Upper lobe of left lung (tissue), 6 donors: ENCODE data around the gene TLN1. TPM values are rescaled to one million over a fixed set of nuclear protein-coding genes. Genes with fewer than 3 reads are reported as not detected.

Experiments used
- ATAC-seq, 2 donors: fragments of 200-7000 bp; cut with Tn5 transposase; one replicate each; pipeline ENCODE4 v1.9.1; 2022; ENCODE audit warnings: mild to moderate bottlenecking in 2 of 2, moderate library complexity in 2 of 2; ENCODE audit not compliant: low FRiP score in 2 of 2
- DNase-seq, 2 donors: peaks; one replicate each; pipeline ENCODE4 v3.0.0-alpha.2; 2019 to 2020
- H3K27ac ChIP-seq, 4 donors: fragments of 200-600 bp; sonication (generic); one replicate each; pipeline ENCODE4 v1.5.1; 2016 to 2019
- H3K27me3 ChIP-seq, 4 donors: fragments of 200-600 bp; sonication (generic); one replicate each; pipeline ENCODE4 v1.5.1; 2017 to 2019
- H3K36me3 ChIP-seq, 4 donors: fragments of 200-600 bp; sonication (generic); one replicate each; pipeline ENCODE4 v1.5.1; 2016 to 2019
- H3K4me1 ChIP-seq, 4 donors: fragments of 200-600 bp; sonication (generic); one replicate each; pipeline ENCODE4 v1.5.1; 2018 to 2019
- H3K4me3 ChIP-seq, 4 donors: fragments of 200-600 bp; sonication (generic); one replicate each; pipeline ENCODE4 v1.5.1; 2017 to 2019; ENCODE audit warnings: mild to moderate bottlenecking in 2 of 4, moderate library complexity in 1 of 4
- H3K9me3 ChIP-seq, 4 donors: fragments of 200-600 bp; sonication (generic); one replicate each; pipeline ENCODE4 v1.5.1; 2018 to 2019
- CTCF ChIP-seq, 6 experiments: fragments of 450-650 bp in 4 of 6; fragments of 200-600 bp in 2 of 6; sonication (generic) in 2 of 6; IDR thresholded peaks; one replicate each; pipeline ENCODE4 v1.5.1; 2016 to 2019; ENCODE audit warnings: antibody characterized with exemption in 6 of 6
- EP300 ChIP-seq, 4 donors: sonication (generic); formaldehyde crosslinking; IDR thresholded peaks; one replicate each; pipeline ENCODE4 v1.5.1; 2017; ENCODE audit warnings: antibody characterized with exemption in 4 of 4, control low read depth in 2 of 4
- POLR2A ChIP-seq, 4 donors: fragments of 450-650 bp; IDR thresholded peaks; one replicate each; pipeline ENCODE4 v1.5.1; 2016 to 2017; ENCODE audit warnings: antibody characterized with exemption in 4 of 4, mild to moderate bottlenecking in 2 of 4
- POLR2AphosphoS5 ChIP-seq, 2 donors: sonication (generic); formaldehyde crosslinking; IDR thresholded peaks; one replicate each; pipeline ENCODE4 v1.5.1; 2017; ENCODE audit warnings: antibody characterized with exemption in 2 of 2
- WGBS, 2 donors: methylation state at CpG; one replicate each; pipeline ENCODE4 v1.1.5; 2017 to 2018; 5-methylcytosine and 5-hydroxymethylcytosine counted together
- total RNA-seq, 6 donors: library from RNA; depleted of rRNA in 4 of 6; stranded (reverse); fragments of >200 nt in 4 of 6; gene quantifications; one replicate each; pipeline versions ENCODE4 v1.1.0 to v1.2.1, GENCODE V29; 2016 to 2021
- donor health status: DM: no; HTN: no; CAD: no; lungs with moderate emphysema.
- donor health status: DM: no; HTN: yes; CAD: no; lungs with severe emphysema.

Gene TLN1
- total RNA-seq, 6 donors from 2014 or later = 237 to 557 (median 325) TPM

DNA sequence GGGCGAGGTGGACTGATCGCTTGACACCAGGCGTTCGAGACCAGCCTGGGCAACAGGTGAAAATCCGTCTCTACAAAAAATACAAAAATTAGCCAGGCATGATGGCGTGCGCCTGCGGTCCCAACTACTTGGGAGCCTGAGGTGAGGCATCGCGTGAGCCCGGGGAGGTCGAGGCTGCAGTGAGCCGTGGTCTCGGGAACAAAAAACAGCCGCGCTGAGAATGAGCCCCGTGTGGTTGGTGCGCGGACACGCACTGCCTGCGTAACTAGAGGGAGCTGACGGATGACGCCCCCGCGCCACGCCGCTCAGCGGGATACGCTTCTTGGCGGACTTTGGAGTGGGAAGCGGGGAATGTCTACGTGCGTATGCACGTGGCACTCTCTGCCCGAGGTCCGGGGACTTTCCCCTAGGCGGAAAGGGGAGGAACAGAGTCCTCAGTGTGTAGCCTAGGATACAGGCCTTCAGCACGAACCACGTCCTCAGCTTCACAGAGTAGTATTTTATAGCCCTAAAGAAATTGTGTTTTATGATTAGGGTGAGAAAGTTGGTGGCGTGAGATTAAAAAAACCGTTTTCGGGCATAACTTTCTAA is 74.4 kb downstream of the TLN1 start, which contains the start of gene RMRP:
Gene RMRP, minus strand, starts transcription at position 474 of the 591 bp plus-strand sequence.
- 0 to 2% methylated on average over 38 to 42 of the region's 42 CpGs for WGBS, 2 donors
- peak within 1 kb of the TSS; percentile 97 to 99 (median 98) for H3K27ac ChIP-seq
- DNase-seq (peak; percentile 97 to 98), ATAC-seq (peak; percentile 97 to 98)
- no peaks in the 10 kb centered on the region for H3K27me3 ChIP-seq
- H3K36me3 ChIP-seq = peaks cover 0 to 26% (median 12%) of the 10 kb centered on the region in 4 donors
- H3K9me3 ChIP-seq = no peaks in the 10 kb centered on the region
- peaks cover 20 to 55% (median 34%) of the 10 kb centered on the region in 4 donors for H3K4me1 ChIP-seq
- peak in 2 of 4 donors; percentile 55 to 94 for TF ChIP-seq EP300 (IDR thresholded peaks at IDR 0.05)
- peak; percentile 93 to 95 for TF ChIP-seq POLR2AphosphoS5 (IDR thresholded peaks at IDR 0.05)
- peak in 5 of 6 experiments; percentile 31 to 90 (median 68) for TF ChIP-seq CTCF (IDR thresholded peaks at IDR 0.05)
- peak in 2 of 4 donors; percentile 46 to 50 for TF ChIP-seq POLR2A (IDR thresholded peaks at IDR 0.05)
- H3K4me3 ChIP-seq = peak within 1 kb of the TSS; percentile 68 to 97 (median 88)

GRCh38 chr9:35656831-35657545 is 75.0 kb downstream of the TLN1 start:
- Histone ChIP-seq H3K27ac (peak overlapping the region; percentile 97 to 99 (median 98)), H3K4me3 (peak overlapping the region in 3 of 4 donors; percentile 68 to 90 (median 86)), H3K27me3 (no peaks in the 10 kb centered on the region), H3K36me3 (peaks cover 0 to 22% (median 12%) of the 10 kb centered on the region in 4 donors), H3K9me3 (no peaks in the 10 kb centered on the region), H3K4me1 (peaks cover 22 to 54% (median 35%) of the 10 kb centered on the region in 4 donors)
- WGBS, 2 donors = 30 to 36% methylated on average over 24 to 25 of the region's 25 CpGs
- ATAC-seq = peak; percentile 32 to 42
- DNase-seq = peak in 1 of 2 donors; percentile 36
- TF ChIP-seq EP300 (IDR thresholded peaks at IDR 0.05) = no peak
- TF ChIP-seq POLR2AphosphoS5 (IDR thresholded peaks at IDR 0.05) = peak in 1 of 2 donors; percentile 6
- no peak for TF ChIP-seq CTCF (IDR thresholded peaks at IDR 0.05)

GRCh38 chr9:35656348-35656747 is 75.6 kb downstream of the TLN1 start:
- WGBS, 2 donors = 75% methylated on average over 17 of the region's 17 CpGs
- H3K4me1 ChIP-seq = peaks cover 22 to 50% (median 30%) of the 10 kb centered on the region in 4 donors
- H3K27ac ChIP-seq = peak overlapping the region in 3 of 4 donors; percentile 97 to 98 (median 97)
- no peaks in the 10 kb centered on the region for H3K9me3 ChIP-seq
- no peak overlapping the region for H3K4me3 ChIP-seq
- H3K27me3 ChIP-seq = no peaks in the 10 kb centered on the region
- no peak for TF ChIP-seq EP300 (IDR thresholded peaks at IDR 0.05)
- no peak for TF ChIP-seq POLR2A (IDR thresholded peaks at IDR 0.05)
- TF ChIP-seq POLR2AphosphoS5 (IDR thresholded peaks at IDR 0.05) = no peak
- TF ChIP-seq CTCF (IDR thresholded peaks at IDR 0.05) = no peak
- ATAC-seq (no peak), DNase-seq (no peak)
- H3K36me3 ChIP-seq = peaks cover 0 to 16% (median 12%) of the 10 kb centered on the region in 4 donors

GRCh38 chr9:35653611-35654010 is 78.4 kb downstream of the TLN1 start:
- no peak for DNase-seq
- no peaks in the 10 kb centered on the region for H3K9me3 ChIP-seq
- TF ChIP-seq CTCF (IDR thresholded peaks at IDR 0.05) (no peak), POLR2AphosphoS5 (IDR thresholded peaks at IDR 0.05) (no peak), POLR2A (IDR thresholded peaks at IDR 0.05) (no peak), EP300 (IDR thresholded peaks at IDR 0.05) (no peak)
- WGBS, 2 donors = 88 to 92% methylated on average over 2 of the region's 2 CpGs
- H3K27ac ChIP-seq = peak overlapping the region; percentile 68 to 82 (median 72)
- no peaks in the 10 kb centered on the region for H3K27me3 ChIP-seq
- H3K4me3 ChIP-seq = no peak overlapping the region
- no peaks in the 10 kb centered on the region for H3K36me3 ChIP-seq
- no peak for ATAC-seq
- peaks cover 6 to 35% (median 16%) of the 10 kb centered on the region in 4 donors for H3K4me1 ChIP-seq
